Dedifferentiated amniotic fluid mesenchymal stem cell (primary cell): Measurements from ENCODE around the gene ERP27.

Source experiments
- DNase-seq: peaks from one replicate; pipeline ENCODE4 v3.0.0-alpha.2; 2016; ENCODE audit errors: extremely low spot score

Gene ERP27

DNA sequence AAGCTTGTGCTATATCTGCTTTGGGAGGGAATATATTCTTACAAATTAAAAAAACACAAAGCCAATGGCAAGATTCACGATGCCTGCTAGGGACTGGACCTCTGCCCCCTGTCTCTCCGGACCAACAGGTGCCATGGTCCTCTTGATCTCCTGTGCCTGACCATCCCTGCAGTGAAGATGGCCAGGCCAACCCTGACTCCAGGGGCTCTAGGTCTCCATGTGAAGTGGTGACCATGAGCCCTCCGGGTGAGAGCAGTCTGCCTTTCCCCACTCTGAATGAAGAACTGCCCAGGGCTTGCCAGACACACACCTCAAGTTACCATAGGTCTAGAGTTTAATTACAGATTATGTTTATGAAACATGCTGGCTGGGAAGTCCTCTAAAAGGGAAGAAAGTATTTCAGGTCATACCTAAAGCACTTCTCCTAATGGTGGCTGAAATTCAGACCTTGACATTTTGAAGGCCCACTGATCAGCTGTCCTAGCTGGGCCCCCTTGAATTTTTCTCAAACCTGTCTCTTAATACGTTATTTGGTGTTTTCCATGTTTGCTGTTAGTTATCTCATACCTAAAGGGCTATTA, 21.7 kb upstream of the ERP27 start:
- DNase-seq = no peak

DNA sequence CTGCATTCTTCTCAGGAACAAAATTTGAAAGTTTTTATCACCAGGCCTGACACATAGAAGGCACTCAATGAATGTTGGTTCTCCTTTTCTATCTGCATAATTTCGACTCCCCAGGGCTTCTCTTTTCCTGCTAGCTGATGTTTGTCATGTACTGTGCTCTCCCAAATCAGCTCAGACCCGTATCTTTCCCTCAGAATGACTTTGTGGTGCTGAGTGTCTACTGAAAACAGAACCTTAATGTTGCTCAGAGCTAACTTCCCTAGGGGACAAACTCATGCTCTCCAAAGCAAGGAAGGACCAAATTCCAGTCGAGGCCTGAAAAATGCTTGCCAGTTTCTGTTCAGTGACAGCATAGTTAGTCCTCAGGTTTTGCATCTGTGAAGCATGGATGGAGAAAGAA, 21.1 kb upstream of the ERP27 start:
- no peak for DNase-seq

DNA sequence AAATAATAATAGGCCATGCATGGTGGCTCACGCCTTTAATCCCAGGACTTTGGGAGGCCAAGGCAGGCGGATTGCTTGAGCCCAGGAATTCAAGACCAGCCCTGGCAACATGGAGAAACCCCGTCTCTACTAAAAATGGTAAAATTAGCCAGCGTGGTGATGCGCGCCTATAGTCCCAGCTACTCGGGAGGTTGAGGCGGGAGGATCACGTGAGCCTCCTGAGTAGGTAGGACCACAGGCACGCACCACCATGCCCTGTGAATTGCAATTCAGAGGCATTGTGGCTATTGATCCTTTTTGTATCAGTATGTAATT, 20.7 kb upstream of the ERP27 start:
- DNase-seq = no peak

DNA sequence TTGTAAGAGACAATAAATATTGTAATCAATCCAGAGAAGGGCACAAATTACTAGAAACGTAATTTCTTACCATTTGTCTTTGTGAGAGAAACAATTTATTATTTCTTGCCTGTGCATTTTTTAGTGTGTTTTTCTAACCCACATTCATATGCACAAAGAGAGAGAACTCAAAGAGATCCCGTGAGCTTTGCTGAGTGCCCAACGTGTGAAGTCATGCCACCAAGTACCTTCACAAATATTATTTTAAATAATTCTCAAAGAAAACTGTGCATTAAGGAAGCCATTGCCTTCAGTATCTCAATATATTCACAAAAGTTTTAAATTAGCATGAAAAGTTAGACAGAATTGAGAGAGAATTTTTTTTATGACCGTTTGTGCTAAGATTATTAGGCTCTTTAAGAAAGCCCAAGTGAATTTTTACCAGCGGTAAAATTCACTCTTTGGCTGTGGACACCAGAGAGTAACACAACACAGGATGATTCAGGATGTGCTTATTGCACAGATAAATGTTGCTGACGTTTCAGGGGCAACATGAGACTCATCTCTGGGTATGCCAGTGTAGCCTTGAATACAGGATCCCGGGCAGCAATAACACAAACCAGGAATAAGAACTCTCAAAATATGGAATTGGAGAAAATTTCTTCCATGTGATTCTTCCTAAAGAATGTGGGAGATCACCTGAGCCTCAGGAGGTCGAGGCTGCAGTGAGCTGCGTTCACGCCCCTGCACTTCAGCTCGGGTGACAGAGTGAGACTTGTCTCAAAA, 20.2 kb upstream of the ERP27 start:
- DNase-seq = no peak

DNA sequence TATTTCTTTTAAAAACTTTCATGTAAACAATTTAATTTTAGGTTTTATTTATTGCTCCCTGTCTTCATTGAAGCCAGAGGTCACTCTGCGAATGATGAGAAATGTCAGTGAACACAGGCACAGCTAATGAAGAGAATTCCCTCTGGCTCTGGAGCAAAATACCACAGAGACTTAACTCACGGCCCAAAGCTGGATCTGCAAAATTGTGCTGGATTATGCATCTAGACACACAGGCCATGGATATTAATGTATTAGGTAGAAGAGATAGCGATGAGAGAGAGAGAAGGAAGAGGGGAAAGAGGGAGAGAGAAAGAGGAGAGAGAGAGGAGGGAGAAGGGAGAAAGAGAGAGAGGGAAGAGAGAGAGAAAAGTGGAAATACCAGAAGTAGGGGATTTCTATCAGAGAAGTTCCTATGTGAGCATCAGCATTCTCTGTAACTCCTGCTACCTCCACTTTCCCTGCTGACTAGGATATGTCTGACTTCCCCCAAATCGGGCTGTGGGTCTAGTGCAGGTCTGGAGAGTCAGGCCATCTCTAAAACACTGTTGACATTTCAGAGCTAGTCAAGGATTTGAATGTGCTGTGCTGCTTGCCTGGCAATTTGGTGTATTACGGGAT, 19.3 kb upstream of the ERP27 start:
- DNase-seq = no peak

DNA sequence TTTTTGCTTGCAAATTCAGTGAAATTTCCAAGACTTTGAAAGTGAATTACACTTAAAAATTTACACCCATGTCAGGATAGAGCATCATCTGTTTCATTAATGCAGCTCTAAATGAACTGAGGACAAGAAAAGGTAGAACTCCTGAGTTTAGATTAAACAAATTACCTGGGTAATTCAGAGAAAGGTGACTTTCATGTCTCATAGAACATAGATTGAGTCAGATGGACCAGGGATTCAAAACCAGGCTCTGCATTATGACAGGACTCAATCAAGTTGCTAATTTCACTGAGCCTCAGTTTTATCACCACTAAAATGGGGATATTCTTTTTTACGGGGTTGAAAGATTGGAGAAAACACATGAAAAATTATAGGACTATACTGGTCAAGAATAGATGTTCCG, 18.6 kb upstream of the ERP27 start:
- no peak for DNase-seq

DNA sequence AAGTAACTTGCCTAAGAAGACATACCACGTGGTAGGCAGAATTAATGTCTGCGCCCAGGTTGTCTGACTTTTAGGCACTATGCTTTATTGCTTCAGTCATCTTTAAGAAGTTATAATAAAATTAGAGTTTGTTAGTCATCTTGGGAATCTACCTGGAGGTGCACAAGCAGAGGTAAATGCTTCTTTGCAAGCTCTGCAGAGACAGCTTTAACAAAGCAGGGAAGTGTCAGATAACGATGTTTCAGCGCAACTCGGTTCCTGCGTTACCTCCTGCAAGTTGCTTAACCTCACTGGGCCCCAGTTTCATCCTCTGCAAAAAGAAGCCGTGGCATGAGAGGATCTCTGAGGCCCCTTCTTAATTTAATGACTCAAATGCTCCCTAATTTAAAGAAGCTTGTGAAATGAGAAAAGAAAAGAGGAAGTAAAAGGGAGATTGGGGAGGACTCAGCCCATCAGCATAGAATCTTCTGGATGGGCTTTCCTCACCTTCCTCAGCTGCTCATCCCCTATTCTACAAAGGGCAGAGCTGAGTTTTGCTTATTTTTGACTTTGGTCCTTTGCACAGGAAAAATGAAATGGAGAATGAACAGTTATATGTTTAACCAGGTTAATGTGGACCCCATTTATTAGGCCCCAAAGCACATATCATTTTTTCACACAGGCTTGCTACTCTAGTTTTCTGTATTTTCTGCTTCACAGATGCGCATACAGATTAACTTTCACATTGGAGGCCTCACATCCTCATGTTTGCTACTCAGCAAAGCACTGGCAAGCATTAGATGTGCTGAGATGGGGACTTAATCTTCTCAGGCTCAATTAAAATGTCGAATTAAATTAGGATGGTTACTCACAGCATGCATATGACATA, 17.9 kb upstream of the ERP27 start:
- DNase-seq = no peak

DNA sequence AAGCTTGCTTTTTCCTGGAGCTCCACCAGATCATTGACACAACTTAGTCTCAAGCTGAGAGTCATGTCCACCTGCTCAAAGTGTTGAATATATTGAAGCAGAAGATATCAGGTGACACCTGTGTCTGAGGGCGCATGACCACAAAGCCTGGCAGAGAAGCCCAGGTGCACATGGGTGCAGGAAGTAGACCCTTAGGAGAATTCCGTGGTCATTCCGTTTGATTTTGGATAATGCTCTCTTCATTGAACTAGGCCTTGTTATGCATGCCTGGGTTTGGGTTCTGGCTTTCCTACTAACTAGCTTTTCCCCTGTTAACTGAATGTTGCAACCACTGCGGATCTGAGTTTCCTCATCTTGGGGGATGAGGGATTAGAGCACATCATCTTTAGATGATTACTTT, 15.9 kb upstream of the ERP27 start:
- no peak for DNase-seq

DNA sequence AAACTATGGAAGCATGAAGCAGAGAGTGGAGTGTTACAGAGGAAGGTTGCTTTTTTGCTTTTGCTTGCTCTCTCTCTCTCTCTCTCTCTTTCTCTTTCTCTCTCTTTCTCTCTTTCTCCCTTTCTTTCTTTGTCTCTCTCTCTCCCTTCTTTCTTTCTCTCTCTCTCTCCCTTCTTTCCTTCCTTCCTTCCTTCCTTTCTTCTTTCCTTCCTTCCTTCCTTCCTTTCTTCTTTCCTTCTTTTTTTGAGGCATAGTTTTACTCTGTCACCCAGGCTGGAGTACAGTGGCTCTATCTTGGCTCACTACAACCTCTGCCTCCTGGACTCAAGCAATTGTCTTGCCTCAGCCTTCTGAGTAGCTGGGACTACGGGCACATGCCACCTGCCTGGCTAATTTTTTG, 15.4 kb upstream of the ERP27 start:
- DNase-seq = no peak

DNA sequence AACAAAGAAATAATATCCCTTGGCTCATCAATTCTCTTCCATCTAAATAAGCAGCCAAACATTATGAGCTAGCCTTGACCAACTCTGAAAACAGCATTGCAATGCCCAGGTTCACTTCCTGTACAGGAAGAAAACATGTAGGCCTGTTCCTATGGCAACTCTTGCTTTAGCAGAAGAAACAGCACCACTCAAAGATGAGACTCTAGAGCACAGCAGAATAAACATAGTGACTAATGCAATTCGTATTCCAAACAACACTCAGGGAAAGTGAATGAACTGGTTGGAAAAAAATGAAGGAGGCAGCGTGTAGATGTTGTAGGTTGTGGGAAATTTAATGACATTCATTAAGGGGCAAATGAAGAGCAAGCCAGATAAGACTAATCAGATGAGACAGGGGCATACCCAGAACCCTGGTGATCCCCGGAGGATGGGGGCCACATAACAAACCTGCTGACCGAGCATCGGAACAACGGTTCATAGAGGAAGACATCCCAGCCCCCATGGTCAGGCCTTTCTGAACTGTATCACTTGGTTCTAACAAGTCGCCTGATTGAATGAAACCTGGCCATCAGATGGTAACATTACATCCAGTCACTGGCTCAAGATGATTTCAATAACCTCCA, 14.1 kb upstream of the ERP27 start:
- DNase-seq = peak; percentile 91

DNA sequence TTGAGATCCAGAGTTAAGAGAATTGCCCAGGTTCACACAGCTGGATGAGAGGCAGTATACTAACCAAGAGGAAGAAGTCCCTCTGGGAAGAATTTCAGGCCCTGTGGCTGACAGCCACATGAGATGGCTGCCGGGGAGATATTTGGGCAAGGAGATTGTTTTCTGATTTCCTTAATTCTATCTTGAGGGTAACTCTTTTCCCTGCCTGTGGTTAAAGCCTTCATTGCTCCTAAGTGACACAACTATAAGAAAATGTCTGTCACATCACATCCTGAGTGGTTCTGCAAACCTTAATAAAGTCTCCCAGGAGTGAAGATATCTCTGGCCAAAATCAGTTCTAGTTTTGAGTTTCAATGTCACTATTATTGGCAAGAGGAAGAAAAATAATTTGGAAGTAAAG, 13.5 kb upstream of the ERP27 start:
- no peak for DNase-seq

DNA sequence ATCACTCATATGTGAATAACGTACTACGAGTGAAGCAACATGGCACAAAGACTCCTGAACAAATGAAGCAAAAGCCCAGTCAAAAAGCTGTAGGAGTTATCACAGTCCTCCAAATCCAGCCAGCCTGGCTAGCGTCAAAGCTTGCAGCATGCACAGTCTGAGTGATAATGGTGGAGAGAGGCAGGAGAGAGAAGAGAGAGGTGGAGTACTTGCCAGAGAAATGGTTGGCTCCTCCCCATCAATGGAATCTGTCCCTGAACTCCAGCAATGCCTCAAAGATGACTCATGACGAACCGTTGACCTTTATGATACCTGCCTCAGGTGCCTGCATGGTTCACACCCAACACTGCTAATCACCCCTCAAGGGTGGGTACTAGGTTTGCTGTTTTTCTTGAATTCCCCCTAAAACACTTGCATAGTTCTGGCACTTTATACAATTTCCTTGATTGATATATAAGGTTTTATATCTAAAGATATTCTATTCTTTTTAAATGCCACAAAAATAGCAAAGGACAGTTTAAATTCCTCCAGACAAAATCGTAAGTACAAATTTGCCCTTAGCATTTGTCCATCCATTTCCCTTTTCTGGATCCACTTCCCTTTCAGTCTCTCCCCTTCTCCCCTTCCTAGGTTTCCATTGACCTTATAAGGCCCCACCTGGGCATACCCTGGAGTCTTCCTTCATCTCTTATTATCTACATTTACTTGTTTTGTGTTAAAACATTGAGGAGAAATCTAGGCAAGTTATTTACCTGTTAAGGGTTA, 12.8 kb upstream of the ERP27 start:
- DNase-seq = no peak

DNA sequence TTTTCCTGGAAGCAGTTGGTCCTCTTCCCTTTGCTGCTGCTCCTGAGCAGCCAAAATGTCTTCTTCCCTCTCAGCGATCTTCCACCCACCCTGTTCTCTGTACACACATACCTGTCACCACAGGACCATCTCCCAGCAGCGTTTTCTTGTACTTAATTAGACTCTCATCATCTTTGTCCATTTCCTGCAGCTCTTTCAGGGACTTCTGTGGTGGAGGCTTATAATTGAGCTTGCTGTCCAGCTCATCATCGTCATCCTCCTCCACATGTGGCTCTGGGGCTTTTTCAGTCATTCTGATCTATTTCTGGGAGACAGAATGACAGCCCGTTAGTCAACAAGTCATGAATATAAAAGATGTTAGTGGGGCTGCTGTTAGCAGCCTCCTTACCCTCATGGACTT, 12.1 kb upstream of the ERP27 start:
- DNase-seq = no peak

DNA sequence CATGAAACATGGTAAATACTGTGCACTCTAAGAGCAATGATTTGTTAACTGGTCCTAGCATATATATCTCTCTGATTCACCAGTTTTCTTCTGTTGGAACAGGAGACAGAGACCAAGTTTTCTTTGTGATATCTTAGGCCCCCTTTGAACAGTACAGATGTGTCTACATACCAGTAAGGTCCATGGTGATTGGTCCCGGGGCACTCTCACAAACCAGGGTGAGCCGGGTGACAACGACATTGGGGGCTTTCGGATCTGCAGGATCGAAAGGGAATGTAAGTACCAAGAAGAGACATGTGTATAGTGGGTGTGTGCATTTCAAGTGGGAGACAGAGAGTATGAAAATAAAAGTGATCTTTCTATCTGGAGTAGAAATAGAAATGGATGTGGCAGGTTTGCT, 11.3 kb upstream of the ERP27 start:
- no peak for DNase-seq

DNA sequence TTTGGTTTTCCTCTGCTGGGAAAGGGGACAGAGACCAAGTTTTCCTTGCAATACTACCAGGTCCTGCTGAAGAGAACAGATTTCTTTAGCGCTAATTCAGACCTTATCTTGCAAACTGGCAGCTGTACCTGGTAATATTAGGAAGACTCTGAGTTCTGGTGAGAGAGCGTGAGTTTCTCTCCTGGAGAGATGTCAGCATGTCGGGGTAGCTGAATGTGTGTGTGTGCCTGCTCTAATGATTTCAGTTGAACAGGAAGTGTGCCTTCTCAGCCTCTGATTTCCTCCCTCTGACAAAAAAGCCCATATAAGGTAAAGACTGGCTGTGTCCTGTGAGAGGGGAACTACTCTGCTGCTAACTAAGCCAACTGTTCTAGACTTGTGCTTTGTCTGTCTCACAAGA, 10.3 kb upstream of the ERP27 start:
- peak; percentile 17 for DNase-seq

DNA sequence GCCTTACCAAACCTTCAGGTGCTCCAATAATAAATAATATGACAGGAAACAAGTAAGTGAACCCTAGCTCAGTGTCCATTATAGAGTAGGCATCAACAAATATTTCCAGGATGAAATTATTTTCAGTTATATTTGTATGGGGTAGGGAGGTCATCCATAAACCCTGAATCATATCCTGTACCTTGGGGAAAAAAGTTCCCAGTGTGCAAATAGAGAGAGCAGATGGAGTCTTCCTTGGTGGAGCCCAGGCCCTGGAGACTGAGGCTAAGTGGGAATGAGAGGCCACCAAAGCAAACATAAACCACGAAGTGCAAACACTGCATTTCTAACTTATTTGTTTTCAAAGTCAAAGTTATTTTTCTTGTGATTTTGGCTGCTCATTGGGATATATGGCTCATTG, 8.5 kb upstream of the ERP27 start:
- no peak for DNase-seq

DNA sequence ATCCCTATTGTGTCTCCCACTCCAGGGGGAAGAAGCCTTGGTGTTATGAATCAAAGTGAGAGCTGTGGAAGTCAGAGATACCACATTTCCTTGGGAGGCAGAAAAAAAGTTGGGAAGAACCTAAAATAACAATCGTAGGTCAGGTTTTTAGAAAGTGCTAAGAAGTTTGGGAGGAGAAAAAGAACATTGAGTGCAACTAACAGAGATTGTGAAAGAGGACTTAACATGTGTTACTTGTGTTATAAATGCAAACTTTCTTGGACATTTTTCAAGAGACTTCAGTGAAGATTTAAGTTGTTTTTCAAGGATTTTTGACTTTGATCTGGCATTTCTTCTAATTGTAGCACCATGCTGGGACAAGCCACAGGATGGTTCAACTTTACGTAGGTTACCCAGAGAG, 7.8 kb upstream of the ERP27 start:
- no peak for DNase-seq

DNA sequence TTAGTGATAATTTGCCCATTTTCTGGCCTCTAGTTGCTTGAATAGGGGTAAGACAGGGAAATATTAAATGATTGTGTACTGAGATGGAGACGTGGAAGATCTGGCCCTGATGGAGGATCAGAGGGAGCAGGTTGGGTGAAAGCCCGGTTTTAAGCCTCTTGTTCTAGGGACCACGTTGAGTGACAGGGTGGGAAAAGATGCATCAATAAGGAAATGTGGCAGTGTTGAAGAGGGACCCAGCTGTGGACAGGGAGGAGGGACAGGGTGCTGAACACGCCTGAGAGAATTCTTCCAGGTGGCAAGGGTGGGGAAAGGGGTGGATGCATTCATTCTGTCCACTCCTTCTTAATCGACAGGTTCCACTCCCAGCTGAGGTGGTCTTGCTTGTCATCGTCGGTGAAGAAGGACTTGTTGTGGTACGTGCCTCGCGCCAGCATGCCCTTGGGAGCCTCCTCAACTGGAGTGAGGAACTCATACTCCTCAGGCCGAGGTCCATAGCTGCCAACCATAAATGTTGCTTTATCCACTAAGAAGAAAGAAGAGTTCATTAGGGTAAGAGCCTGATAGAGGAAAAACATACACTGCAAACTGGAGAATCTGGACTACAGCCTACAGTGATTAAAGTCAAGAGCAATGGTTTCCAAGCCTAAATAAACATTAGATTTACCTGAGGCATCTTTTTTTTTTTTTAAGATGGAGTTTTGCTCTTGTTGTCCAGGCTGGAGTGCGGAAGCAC, 4.0 kb upstream of the ERP27 start:
- DNase-seq = no peak

DNA sequence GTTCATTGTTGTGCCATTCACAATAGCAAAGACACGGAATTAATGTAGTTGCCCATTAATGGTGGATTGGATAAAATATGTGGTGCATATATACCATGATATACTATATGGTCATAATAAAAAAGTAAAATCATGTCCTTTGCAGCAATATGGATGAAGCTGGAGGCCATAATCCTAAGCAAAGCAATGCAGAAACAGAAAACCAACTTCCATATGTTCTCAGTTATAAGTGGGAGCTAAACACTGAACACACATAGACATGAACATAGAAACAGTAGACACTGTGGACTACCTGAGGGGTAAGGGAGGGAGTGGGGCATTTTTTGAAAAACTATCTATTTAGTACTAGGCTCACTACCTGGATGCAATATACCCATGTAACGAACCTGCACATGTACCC, 3.0 kb upstream of the ERP27 start:
- no peak for DNase-seq

DNA sequence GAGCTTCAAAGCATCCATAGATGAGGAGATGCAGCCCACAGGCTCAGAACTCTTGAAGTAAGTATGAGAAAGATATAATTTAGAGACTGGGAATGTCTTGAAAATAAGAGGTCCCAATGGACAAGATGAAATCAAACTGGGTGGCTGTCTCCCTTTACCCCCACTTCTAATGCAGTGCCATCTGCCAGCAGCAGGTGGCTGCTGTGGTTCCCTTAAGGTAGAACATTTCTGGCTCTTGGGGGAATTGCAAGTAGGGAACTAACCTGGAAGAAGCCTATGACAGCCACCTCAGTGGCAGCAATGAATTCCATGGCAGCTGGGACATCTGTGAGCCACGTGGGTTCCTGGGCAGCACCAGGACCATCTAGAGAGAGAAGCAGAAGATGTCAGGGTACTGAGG, 648 bp downstream of the ERP27 start:
- DNase-seq = no peak

DNA sequence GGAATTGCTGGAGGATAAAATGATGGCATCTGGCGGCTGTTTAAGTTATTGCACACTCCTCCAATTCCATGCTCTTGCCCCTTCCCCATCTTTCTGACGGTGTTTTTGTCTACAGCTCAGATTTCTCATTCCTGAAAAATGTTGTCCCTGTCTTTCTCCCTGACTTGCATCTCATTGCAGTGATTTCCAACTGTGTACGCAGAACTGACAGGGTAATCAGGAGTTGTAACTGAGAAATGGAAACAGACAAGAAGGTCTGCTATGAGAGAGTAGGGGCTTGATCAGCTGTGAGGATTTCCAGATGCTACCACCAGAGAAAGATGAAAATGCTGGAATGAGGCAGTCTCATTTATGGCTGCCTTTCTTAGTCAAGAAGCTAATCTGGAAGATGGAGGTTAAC, 1.3 kb downstream of the ERP27 start:
- no peak for DNase-seq
